PC-9 (cell line): ENCODE measurements around the gene CDH13.

Experiments
- CTCF ChIP-seq: fragments of 200-600 bp; sonication (generic); conservative IDR thresholded peaks from 2 replicates; pipeline ENCODE4 v1.6.1; 2017; ENCODE audit warnings: mixed run types, antibody characterized with exemption, mild to moderate bottlenecking, moderate library complexity
- EZH2 ChIP-seq: fragments of 200-600 bp; sonication (generic); IDR thresholded peaks from 2 replicates; pipeline ENCODE4 v1.8.0; 2017; ENCODE audit warnings: antibody characterized with exemption, low read depth

DNA sequence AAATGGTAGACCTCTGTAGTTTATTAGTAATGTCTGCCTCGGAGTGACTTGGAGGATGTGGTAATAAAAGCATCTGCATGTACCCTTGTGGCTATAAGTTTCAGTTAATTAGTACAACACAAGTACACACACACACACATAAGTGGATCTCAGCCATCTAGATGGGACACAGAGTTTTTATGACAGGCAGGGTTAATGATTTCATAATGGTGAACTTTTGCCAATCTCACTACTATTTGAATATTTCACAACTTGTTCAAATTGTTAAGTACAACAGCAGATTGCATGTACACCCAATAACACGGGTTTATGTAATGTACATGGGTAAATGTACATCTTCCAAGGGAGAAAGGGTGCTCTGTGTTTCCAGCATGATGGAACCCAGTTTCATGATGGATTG lies 669.7 kb downstream of the CDH13 start:
- TF ChIP-seq EZH2 = no peak
- no peak for TF ChIP-seq CTCF
